Activated naive CD8-positive, alpha-beta T cell treated with anti-CD3 and anti-CD28 coated beads, Interleukin-2, amount 50 U/mL, for 16 hours (primary cell): ENCODE measurements around the gene USP53.
"Not testable (repeated sequence)": the region's sequence is repeated elsewhere in the genome, so short reads cannot be mapped to it uniquely, and the experiment has no call there.

Experiments used
- DNase-seq: peaks from one replicate; pipeline ENCODE4 v3.0.0-alpha.2; 2020; ENCODE audit warnings: low read depth, low spot score

The USP53 gene

GRCh38 chr4:119228406-119228805 lies 15.9 kb downstream of the USP53 start:
- DNase-seq, result no peak

GRCh38 chr4:119229908-119230687 lies 17.6 kb downstream of the USP53 start:
- DNase-seq, result no peak

- no peak for DNase-seq
Observed at GRCh38 chr4:119231491-119231890, 19.0 kb downstream of the USP53 start.

GRCh38 chr4:119232286-119232685 lies 19.8 kb downstream of the USP53 start:
- DNase-seq, result no peak

- no peak for DNase-seq
Observed at GRCh38 chr4:119233191-119233590, 20.7 kb downstream of the USP53 start.

GRCh38 chr4:119233750-119234149 lies 21.2 kb downstream of the USP53 start:
- no peak for DNase-seq

- DNase-seq, result no peak
Observed at GRCh38 chr4:119237201-119237600, 24.7 kb downstream of the USP53 start.

- DNase-seq, result no peak
Observed at GRCh38 chr4:119237642-119238041, 25.1 kb downstream of the USP53 start.

- no peak for DNase-seq
Observed at GRCh38 chr4:119238068-119238722, 25.7 kb downstream of the USP53 start.

- DNase-seq, result no peak
Observed at GRCh38 chr4:119240128-119240527, 27.6 kb downstream of the USP53 start.

GRCh38 chr4:119240568-119240967 lies 28.1 kb downstream of the USP53 start:
- DNase-seq, result no peak

GRCh38 chr4:119242417-119242816 lies 29.9 kb downstream of the USP53 start:
- no peak for DNase-seq

GRCh38 chr4:119243868-119244267 lies 31.4 kb downstream of the USP53 start:
- DNase-seq, result no peak

GRCh38 chr4:119244344-119244743 lies 31.8 kb downstream of the USP53 start:
- DNase-seq, result no peak

GRCh38 chr4:119244832-119245231 lies 32.3 kb downstream of the USP53 start:
- DNase-seq, result no peak

GRCh38 chr4:119246177-119246733 lies 33.7 kb downstream of the USP53 start:
- DNase-seq, result no peak

GRCh38 chr4:119251037-119251436 lies 38.5 kb downstream of the USP53 start:
- not testable (repeated sequence) for DNase-seq

- DNase-seq, result not testable (repeated sequence)
Observed at GRCh38 chr4:119255223-119255622, 42.7 kb downstream of the USP53 start.

- DNase-seq, result no peak
Observed at GRCh38 chr4:119260528-119260927, 48.0 kb downstream of the USP53 start.

- DNase-seq, result no peak
Observed at GRCh38 chr4:119261986-119262385, 49.5 kb downstream of the USP53 start.

- DNase-seq, result no peak
Observed at GRCh38 chr4:119264743-119265142, 52.2 kb downstream of the USP53 start.

- no peak for DNase-seq
Observed at GRCh38 chr4:119266153-119266552, 53.6 kb downstream of the USP53 start.

GRCh38 chr4:119268466-119268865 lies 56.0 kb downstream of the USP53 start:
- DNase-seq, result no peak
